IPS-NIHi7 (cell line): Measurements from ENCODE around the gene MEI1.
"Not testable (repeated sequence)": the region's sequence is repeated elsewhere in the genome, so short reads cannot be mapped to it uniquely, and the experiment has no call there.

Experiments
- DNase-seq: peaks from one replicate; pipeline ENCODE4 v3.0.0; 2012; ENCODE audit warnings: mixed read lengths; ENCODE audit errors: extremely low spot score

Gene MEI1

DNA sequence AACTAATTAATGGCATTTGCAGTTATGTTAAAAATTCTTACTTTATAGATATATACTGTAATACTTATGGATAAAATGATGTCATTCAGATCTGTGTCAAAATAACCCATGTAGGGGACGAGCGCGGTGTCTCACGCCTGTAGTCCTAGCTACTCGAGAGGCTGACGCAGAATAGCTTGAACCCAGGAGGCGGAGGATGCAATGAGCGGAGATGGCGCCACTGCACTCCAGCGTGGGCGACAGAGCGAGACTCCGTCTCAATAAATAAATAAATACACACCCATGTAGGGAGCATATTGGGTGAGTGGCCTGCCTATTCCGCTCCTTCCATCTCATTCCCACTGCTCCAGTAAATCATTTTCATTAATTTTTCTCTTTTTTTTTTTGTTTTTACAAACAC is 17.7 kb upstream of the MEI1 start:
- DNase-seq, result no peak

DNA sequence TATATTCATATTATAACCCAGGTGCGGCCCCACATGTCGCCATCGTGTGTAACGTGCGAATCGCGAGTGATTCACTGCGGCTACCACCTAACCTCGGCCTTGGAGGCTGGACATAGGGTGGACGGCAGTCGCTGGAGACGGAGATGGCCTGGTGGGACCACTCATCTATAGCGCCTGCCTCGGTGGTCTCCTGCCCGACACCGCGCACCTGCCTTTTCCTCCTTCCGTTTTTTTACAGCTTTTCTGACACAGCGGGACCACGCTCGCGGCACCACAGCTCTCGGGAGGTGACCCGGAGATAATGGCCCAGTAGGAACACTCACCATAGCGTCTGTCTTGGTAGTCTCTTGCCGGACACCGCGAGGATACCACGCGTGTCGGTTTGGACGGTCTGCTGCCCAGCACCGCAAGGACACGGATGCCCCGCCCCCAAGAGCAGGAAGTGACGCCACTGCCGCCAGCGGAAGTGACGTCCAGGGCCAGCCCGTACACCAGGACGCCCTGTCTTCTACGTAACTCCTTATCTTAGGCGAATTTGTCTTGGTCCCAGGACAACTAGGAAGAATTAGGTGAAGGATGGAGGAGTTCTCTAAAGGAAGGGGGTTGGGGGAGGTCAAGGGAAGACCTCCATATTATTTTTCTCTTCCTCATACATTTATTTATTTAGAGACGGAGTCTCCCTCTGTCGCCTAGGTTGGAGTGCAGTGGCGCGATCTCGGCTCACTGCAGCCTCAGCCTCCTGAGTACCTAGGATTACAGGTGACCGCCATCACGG is 17.1 kb upstream of the MEI1 start:
- peak; percentile 96 for DNase-seq

DNA sequence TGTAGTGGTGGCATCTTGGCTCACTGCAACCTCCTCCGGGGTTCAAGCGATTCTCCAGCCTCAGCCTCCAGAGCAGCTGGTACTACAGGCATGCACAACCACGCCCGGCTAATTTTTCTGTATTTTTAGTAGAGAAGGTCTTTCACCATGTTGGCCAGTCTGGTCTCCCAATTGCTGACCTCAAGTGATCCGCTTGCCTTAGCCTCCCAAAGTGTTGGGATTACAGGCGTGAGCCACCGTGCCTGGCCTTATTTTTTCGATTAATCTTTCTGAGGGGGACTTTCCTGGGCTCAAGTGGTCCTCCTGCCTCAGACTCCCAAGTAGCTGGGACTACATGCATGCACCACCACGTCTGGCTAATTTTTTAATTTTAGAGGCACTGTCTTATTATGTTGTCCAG is 16.3 kb upstream of the MEI1 start:
- no peak for DNase-seq

DNA sequence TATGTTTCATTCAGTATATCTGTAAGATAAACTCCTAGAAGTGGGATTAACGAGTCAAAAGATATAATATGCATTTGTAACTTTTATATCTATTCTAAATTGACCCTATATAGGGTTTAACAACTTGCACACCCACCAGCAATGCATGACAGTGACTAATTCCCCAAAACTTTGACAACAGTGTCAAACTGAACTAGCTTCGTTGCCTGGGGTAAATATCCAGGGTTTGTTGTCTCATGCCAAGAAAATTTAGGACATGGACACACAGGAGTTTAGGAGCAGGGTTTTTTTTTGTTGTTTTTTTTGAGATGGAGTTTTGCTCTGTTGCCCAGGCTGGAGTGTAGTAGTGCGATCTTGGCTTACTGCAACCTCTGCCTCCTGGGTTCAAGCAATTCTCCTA is 15.7 kb upstream of the MEI1 start:
- no peak for DNase-seq

DNA sequence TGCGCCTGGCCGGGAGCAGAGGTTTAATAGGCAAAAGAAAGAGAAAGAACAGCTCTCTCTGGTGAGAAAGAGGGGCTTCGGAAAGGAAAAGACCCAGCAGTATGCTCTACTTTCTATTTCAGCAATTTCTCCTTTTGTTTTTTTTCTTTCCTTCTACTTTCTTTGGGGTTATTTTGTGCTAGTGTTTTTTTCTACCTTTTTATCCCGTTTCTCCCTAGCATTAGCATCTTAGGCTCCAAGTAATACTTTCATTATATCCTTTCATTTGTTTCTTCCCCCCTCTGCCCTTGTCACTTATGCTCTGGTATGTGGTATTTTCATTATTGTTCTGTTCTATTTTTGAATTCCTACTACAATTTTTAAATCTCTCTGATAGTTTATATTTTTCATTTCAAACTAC is 15.1 kb upstream of the MEI1 start:
- no peak for DNase-seq

DNA sequence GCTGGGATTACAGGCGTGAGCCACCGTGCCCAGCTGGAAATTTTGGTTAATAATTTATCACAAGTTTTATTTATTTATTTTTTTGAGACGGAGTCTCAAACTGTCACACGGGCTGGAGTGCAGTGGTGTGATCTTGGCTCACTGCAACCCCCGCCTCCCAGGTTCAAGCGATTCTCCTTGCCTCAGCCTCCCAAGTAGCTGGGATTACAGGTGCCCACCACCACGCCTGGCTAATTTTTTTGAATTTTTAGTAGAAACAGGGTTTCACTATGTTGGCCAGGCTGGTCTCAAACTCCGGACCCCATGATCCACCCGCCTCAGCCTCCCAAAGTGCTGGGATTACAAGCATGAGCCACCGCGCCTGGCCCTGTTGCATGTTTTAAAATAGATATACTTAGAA is 12.4 kb upstream of the MEI1 start:
- not testable (repeated sequence) for DNase-seq

DNA sequence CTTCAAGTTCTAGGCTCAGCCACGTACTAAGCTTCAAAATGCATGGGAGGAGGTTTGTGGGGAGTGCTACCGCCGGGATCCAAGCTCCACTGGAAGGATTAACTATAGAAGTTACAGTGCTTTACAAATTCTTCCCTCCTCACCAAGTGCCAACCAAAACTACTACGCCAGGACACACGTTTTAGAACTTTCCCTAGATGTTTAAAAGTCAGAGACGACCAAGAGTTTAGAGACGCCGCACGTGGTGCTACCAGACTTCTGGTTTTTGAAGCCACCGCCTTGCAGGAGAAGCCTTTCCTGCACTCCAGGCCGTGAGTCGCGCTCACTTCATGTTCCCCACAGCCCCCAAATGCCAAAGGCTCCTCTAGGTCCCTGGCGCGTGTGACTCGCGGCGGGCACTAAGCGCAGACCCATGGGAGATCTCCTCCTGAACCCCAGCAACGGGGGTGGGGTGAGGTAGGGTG is 11.4 kb upstream of the MEI1 start:
- DNase-seq, result peak; percentile 24

DNA sequence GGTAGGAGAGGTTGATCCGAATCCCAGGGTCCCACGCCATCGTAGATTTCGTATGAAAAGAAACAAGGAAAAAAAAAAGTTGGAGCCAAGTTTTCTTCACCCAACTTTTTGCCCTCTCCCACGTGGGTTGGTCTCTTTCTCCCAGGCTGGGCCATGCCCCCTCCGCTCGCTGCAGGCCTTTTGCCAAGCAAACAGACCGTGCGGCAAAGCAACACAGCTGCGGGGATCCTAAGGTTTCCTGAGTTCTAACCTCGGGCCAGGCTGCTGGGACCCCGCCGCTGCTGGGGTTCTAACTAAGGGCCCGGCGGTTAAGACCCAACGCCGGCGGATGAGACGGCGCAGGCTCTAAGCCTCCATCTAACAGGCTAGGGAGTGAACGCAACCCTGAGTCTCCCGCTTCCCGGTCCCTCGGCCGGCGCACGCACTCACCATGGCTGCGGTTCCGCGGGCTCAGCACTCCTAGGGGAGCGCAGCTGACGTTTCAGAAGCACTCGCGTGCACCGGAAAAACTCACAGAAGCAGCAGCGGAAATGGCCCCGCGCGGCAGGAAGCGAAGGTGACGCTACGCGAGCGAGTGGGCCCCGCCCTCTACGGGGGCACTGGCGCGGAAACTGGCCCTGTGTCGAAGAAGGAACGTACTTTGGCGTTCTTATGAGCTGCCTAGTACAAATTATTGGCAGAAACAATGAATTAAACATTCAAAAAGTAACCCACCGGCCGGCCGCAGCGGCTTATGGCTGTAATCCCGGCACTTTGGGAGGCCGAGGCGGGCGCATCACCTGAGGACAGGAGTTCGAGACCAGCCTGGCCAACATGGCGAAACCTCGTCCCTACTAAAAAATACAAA is 10.7 kb upstream of the MEI1 start, which contains the start of gene SNU13:
Gene SNU13 (minus strand): TSS at position 503 of the 847 bp plus-strand sequence. CDS start 71 bp downstream, at position 432.
- DNase-seq, result peak; percentile 88

DNA sequence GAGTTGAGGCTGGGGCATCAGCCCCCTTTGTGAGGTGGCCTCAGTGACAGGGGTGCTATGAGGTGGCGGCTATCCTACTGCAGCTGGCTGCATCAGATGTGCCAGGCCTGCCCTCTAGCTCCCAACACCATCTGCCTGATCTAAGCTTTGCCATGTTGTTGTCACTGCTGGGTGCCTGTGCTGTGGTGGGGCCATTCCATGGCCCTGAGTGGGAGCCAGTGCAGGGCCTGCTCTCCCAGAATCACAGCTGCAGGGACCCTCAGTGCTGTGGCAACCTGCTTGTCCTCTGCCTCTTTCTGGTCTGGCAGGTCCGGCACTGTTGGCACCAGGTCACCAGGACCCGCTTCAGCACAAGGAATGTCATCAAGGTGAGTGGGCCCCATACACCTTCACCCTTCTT is 8.8 kb upstream of the MEI1 start:
- DNase-seq, result no peak

DNA sequence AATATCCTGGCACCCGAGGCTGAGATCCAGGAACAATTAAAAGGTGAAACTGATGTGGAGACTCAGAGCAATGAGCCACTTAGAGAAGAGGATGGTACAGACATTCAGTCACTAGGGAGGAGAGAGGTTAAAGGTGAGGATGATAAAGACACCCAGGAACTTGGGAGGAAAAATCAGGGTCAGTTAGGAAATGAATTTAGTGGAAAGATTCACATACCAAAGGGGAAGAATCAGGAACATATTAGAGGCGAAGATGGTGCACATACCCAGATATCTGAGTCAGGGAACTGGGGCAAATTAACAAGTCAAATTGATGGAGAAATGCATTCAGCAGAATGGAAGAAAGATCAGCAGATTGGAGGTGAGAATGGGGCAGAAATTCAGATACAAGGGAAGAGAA is 4.1 kb upstream of the MEI1 start:
- no peak for DNase-seq

DNA sequence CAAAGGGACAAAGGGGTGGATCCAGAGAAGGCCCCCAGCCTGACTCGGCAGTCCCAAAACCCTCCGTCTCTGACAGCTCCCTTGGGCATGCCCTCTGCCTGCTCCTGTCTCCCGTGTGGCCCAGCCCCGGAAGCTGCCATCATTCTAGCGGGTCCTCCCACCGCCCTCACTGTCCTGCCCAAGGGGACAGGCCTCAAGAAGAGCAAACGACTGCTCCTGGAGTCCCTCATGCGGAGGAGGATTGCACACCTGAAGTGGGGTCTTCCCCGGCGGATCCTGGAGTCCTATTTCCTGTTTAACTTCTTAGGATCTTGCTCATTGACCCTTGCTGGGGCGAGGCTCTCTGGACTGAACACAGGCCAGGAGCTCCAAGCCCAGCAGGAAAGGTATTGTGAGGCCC is 2.6 kb upstream of the MEI1 start:
- peak; percentile 15 for DNase-seq

DNA sequence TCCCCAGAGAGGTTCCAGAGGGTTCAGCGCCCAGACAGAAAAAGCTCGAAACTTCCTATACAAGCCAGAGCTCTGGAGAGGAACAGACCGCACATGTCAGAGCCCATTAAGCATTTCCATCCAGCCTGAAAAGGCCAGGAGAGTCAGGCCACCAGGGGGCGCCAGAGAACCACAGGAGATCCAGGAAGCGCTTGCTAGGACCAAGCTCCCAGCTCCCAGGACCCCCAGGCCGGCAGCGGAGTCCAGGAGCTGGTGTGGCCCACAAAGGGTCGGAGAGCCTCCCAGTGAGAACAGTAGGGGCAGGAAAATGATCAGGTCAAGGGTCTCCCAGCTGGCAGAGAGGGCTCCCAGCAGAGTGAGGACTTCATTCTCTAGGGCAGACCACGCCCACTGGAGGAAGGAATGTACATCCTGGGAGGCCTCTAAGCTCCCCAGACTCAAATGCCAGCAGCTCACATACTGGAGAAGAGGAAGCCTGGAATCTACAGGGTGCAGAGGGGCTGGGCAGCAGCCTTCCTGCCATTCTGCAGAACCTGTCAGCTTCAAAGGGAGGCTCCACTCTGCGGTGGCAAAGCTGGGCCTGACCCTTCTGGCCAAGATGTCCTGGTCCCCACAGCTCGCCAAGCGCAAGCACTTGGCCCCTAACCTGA is 2.1 kb upstream of the MEI1 start:
- peak; percentile 95 for DNase-seq

DNA sequence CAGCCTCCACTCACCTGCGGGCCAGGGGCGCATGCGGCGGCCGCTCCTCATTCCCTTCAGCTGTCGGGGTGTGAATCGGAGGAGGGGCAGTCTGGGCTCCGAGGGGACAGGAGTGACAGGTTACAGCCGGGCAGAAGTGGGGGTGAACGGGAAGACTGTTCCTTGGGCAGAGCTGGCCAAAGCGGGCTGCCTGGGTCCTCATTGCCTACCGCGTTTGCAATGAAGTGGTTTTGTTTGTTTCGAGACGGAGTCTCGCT is 733 bp downstream of the MEI1 start:
- DNase-seq, result no peak

DNA sequence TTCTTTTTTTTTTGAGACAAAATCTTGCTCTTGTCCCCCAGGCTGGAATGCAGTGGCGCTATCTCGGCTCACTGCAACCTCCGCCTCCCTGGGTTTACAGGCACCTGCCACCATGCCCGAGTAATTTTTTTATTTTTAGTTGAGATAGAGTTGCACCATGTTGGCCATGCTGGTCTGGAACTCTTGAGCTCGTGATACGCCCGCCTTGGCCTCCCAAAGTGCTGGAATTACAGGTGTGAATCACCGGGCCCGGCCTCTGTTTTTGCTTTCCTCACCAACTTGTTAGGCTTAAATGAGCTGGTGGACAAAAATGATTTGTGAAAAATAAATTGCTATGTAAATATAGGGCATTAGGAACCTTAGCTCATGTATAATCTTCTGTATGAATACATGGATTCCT is 3.5 kb downstream of the MEI1 start:
- no peak for DNase-seq

DNA sequence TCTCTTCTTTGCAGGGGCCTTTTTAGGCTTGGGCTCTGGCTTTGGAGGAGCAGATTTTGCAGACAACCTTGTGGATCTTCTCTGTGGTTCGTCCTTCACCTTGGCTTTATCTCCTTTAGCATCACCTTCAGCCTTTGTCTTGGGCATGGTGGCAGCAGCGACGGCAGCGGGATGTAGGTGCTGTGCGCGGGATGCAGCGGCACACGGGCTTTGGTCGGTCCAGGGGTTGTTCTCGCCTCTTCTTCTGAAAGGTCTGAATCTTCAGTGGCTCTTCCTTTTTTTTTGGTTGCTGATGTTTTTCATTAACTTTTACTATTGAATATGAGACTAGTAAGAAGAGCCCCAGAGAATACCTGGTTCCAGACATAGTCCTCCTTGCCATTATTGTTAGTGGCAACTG is 10.0 kb downstream of the MEI1 start:
- DNase-seq, result no peak

DNA sequence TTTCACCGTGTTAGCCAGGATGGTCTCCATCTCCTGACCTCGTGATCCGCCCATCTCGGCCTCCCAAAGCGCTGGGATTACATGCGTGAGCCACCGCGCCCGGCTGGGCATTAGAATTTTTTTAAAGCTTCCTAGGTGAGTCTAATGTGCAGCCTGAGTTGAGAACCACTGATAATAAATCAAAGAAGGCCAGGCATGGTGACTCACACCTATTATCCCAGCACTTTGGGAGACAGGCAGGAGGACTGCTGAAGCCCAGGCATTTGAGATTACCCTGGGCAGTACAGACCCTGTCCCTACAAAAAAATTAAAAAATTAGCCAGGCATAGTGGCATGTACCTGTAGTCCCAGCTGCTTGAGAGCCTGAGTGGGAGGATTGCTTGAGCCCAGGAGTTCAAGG is 13.7 kb downstream of the MEI1 start:
- DNase-seq, result no peak

DNA sequence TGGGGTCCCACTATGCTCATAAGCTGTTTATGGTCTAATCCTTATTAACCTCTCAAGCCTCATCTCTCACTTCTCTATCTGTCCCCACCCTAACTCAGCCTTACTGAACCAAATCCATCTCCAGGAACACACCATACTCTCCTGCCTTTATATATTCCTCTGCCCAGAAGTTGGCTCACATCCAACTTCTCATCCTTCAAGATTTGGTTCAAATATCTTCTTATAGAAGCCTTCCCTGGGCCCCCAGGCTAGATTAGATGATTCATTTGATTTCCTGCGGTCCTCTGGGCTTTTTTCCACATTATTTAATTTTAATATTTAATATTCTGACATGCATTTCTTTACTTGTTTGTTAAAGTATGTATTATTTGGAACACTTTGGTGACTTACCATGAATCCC is 23.2 kb downstream of the MEI1 start:
- no peak for DNase-seq

DNA sequence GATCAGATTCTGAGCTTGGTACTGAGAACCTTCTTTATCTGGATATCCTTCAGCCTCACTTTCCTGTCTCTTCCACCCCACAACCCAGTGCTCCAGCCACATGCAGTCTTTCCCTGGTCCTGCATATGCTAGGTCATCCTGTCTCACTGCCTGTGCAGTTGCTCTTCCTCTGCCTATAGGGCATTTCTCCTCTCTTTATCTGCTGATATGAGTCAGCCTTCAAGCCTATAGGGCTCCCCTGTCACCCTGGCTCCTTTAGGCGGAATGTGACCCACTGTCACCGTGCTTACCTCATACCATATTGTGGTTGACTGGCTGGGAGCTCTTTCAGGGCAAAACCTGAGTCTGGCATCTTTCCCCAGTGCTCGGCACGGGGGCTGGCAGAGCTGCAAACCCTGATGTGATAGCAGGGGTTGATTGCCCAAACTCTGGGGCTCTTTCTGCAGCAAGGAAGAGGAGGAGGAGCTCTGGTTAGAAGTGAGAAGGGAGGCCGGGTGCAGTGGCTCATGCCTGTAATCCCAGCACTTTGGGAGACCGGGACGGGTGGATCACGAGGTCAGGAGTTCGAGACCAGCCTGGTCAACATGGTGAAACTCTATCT is 26.3 kb downstream of the MEI1 start:
- no peak for DNase-seq

DNA sequence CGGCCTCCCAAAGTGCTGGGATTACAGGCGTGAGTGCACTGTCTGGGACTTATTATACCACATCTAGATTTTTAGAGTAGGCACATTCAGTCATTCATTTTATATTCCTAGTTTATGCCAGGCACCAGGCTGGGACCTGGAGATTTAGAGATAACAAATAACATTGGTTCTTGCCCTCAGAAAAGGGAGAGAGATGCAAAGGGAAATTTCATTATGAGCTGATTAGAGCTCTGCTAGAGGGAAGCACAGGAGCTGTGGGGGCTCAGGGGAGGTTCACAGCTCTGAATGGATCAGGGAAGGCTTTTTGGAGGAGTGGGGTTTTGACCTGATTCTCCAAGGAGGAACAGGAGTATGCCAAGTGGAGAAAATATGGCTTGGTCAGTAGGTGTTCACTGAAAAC is 32.3 kb downstream of the MEI1 start:
- DNase-seq, result no peak

DNA sequence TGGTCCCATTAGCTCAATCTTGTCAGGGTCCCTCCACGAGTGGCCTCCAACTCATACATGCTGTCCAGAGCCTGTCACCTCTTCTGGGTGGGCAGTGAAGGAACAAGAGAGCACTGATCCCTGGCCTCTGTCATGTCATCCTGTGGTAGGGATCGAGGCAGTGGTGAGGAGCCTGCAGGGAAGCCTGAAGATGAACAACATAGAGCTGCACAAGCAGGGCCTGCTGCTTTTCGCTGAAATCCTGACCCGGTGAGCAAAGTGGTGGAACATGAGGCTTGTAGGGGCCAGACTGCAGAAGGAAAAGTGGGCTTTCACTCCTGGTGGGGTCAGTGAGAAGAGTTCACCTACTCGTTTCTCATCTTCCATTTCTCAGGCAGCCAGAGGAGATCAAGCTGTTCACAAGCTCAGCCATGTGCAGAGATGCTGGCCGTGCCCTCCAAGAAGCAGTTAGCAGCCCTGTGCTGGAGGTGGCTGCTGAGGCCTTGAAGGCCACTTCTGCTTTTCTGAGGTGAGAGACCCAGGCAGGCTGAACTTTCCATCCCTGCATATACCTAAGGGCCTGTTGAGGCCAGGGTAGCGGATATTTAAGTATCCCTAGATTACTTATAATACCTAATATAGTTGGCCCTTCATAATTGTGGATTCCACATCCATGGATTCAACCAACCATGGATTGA is 32.9 kb downstream of the MEI1 start:
- DNase-seq, result no peak

DNA sequence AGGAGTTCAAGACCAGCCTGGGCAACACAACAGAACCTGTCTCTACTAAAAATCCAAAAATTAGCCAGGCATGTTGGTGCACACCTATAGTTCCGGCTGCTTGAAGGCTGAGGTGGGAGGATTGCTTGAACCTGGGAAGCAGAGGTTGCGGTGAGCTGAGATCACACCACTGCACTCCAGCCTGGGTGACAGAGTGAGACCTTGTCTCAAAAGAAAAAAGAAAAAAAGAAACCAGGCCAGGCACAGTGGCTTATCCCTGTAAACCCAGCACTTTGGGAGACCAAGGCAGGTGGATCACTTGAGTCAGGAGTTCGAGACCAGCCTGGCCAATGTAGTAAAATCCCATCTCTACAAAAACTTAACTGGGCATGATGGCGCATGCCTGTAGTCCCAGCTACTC is 33.9 kb downstream of the MEI1 start:
- not testable (repeated sequence) for DNase-seq

DNA sequence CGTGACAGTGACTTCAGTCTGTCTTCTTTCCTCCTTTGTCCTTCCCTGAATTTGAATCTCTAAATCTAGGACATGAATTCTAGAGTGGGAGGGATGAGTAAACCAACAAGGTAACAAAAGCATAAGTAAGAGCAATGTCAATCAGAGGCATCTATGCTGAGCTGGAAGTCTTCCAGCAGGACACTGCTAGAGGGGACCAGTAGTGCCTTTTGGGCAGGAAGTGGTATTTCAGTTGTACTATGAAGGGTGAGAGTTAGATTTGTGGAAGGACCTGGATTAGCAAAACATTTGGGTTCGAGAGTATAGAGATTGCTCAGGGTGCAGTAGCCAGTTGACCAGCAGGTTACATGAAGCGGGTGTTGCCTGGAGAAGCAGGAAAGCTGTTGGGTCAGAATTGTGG is 40.3 kb downstream of the MEI1 start:
- no peak for DNase-seq
